ENCODE results near the gene KCNG4.

Gene KCNG4

GRCh38 chr16:84197466-84198128, 42.2 kb downstream of the KCNG4 start:
- Histone ChIP-seq H3K9me3 (ENCODE audit: severe bottlenecking) (no peaks in the 10 kb centered on the region), H3K27ac (no peak overlapping the region), H3K36me3 (no peaks in the 10 kb centered on the region), H3K4me3 (ENCODE audit: low read depth, low read length) (no peak overlapping the region), H3K27me3 (ENCODE audit: insufficient read depth, low read depth, severe bottlenecking) (no peaks in the 10 kb centered on the region)
- DNase-seq: no peak
- TF ChIP-seq, protein P1, sequence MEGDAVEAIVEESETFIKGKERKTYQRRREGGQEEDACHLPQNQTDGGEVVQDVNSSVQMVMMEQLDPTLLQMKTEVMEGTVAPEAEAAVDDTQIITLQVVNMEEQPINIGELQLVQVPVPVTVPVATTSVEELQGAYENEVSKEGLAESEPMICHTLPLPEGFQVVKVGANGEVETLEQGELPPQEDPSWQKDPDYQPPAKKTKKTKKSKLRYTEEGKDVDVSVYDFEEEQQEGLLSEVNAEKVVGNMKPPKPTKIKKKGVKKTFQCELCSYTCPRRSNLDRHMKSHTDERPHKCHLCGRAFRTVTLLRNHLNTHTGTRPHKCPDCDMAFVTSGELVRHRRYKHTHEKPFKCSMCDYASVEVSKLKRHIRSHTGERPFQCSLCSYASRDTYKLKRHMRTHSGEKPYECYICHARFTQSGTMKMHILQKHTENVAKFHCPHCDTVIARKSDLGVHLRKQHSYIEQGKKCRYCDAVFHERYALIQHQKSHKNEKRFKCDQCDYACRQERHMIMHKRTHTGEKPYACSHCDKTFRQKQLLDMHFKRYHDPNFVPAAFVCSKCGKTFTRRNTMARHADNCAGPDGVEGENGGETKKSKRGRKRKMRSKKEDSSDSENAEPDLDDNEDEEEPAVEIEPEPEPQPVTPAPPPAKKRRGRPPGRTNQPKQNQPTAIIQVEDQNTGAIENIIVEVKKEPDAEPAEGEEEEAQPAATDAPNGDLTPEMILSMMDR (IDR thresholded peaks at IDR 0.05; ENCODE audit: low read depth, low read length): no peak

DNA sequence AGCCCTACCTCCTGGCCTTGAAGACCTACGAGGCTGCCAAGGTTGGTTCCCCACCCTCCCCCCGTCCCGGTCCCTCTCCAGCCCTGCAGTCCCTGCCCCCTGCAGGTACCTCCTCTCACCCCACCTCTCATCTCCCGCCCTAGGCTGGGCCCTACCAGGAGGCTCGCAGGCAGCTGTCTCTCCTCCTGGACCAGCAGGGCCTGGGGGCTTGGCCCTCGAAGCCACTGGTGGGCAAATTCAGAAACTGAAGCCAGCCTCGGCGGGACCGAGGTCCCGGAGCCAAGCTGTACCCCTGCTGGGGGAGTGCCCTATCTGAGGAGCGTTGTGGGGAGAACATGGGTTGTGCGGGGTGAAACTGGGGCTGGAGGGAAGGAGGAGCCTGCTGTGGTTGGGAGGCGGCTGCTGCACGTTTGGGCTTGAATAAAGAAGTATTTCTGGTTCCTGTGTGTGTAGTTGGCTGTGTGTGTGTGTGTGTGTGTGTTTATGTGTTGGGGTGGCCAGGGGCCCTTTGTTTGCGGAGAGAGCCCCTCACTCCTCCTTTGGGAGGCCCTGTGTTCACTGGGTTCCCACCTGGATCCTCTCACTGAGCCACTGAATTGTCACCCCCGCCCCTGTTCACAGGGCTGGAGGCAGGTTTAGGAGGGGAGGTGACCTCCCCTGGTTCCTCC, 43.0 kb downstream of the KCNG4 start:
- Histone ChIP-seq H3K27ac (no peak overlapping the region), H3K4me3 (ENCODE audit: low read depth, low read length) (no peak overlapping the region), H3K27me3 (ENCODE audit: insufficient read depth, low read depth, severe bottlenecking) (no peaks in the 10 kb centered on the region), H3K36me3 (no peaks in the 10 kb centered on the region), H3K9me3 (ENCODE audit: severe bottlenecking) (no peaks in the 10 kb centered on the region)
- TF ChIP-seq, protein P1 (IDR thresholded peaks at IDR 0.05; ENCODE audit: low read depth, low read length): no peak
- DNase-seq: no peak

GRCh38 chr16:84196101-84196500, 43.7 kb downstream of the KCNG4 start:
- H3K27me3 ChIP-seq (ENCODE audit: insufficient read depth, low read depth, severe bottlenecking): no peaks in the 10 kb centered on the region
- H3K4me3 ChIP-seq (ENCODE audit: low read depth, low read length): no peak overlapping the region
- TF ChIP-seq, protein P1 (IDR thresholded peaks at IDR 0.05; ENCODE audit: low read depth, low read length): no peak
- no peak for DNase-seq
- no peak overlapping the region for H3K27ac ChIP-seq
- no peaks in the 10 kb centered on the region for H3K9me3 ChIP-seq (ENCODE audit: severe bottlenecking)
- no peaks in the 10 kb centered on the region for H3K36me3 ChIP-seq

- no peaks in the 10 kb centered on the region for H3K9me3 ChIP-seq (ENCODE audit: severe bottlenecking)
- H3K27ac ChIP-seq: no peak overlapping the region
- TF ChIP-seq, protein P1 (IDR thresholded peaks at IDR 0.05; ENCODE audit: low read depth, low read length): no peak
- DNase-seq: no peak
- H3K4me3 ChIP-seq (ENCODE audit: low read depth, low read length): no peak overlapping the region
- no peaks in the 10 kb centered on the region for H3K36me3 ChIP-seq
- no peaks in the 10 kb centered on the region for H3K27me3 ChIP-seq (ENCODE audit: insufficient read depth, low read depth, severe bottlenecking)
Measured at GRCh38 chr16:84195201-84196093, 44.4 kb downstream of the KCNG4 start.

- Histone ChIP-seq H3K27ac (no peak overlapping the region), H3K9me3 (ENCODE audit: severe bottlenecking) (no peaks in the 10 kb centered on the region), H3K27me3 (ENCODE audit: insufficient read depth, low read depth, severe bottlenecking) (no peaks in the 10 kb centered on the region), H3K4me3 (ENCODE audit: low read depth, low read length) (no peak overlapping the region), H3K36me3 (no peaks in the 10 kb centered on the region)
- no peak for DNase-seq
- TF ChIP-seq, protein P1 (IDR thresholded peaks at IDR 0.05; ENCODE audit: low read depth, low read length): 0 out of 2 replicates have a peak, but pooled peaks have one; percentile 5
Measured at GRCh38 chr16:84194470-84195200, 45.2 kb downstream of the KCNG4 start.

Measured in WERI-Rb-1 (cell line).